ENCODE measurements around the gene TRAPPC3. TPM values are rescaled to one million over a fixed set of nuclear protein-coding genes. Genes with fewer than 3 reads are reported as not detected.

Gene TRAPPC3
- polyA plus RNA-seq, 12 donors = 25.8 to 46.5 (median 38.1) TPM; not detected in 1

DNA sequence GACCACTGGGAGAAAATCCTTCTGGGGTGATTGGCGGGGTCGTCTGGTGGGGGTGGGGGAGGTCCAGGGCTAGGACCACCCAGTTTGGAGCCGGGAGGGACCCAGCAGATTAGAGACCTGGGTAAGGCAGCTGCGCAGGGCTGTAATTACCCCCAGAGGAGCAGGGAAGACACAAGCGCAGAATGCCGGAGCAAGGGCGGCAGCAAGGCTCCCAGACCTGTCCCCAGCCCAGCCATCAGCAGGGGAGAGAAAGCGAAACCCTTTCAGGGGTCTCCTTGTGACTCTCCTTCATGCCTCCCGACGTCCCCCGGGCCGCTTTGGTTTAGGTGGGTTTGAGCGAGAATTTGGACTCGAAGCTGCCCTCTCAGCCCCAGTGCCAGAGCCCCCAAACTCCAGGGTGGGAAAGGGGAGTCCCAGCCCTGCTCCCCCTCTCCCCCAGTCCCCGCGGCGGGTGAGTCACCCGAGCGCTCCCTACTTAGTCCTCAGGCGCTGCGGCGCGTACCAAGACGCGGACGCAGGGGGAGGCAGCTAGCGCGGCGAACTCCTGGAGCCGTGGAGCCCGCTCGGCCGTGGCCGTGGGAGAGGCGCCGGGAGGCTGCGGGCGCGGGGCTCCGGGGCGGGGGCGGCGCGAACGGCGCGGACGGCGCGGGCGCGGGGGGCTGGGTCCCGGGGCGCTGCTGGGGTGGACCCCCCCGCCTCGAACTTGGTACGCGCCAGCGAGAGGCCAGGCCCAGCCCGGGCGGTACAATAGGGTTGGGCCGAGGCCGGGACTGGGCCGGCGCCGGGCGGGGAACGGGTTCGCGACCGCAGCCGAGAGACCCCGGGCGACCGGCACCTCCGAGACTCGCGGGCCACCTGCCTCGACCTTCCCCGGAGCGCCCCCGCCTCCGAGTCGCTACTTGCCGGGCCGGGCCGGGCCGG lies 6.4 kb upstream of the TRAPPC3 start, which contains the start of gene MAP7D1:
Gene MAP7D1 (plus strand): TSS at position 753 of the 921 bp plus-strand sequence. CDS start 258 bp downstream, outside the sequence.
- DNase-seq = peak; percentile 87

- DNase-seq = no peak
These were observed 5.6 kb upstream of the TRAPPC3 start for GRCh38 chr1:36154765-36155407.

DNA sequence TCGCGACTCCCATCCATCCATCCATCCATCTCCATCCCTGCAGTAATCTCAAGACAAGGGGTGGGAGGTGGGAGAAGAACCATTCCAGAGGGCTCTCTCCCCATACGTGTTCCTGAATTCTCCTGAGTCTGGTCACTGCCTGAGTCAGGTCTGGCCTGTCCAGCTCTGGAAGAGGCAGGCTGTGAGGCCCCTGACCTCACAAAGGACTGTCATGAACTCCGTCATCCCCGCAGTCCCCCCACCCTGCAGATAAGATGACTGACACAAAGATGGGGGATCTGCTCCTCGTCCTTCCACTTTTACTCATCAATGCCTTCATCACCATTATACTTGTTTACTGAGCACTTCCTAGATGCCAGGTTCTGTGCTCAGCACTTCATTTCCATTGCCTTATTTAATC lies 5.0 kb upstream of the TRAPPC3 start:
- no peak for DNase-seq

DNA sequence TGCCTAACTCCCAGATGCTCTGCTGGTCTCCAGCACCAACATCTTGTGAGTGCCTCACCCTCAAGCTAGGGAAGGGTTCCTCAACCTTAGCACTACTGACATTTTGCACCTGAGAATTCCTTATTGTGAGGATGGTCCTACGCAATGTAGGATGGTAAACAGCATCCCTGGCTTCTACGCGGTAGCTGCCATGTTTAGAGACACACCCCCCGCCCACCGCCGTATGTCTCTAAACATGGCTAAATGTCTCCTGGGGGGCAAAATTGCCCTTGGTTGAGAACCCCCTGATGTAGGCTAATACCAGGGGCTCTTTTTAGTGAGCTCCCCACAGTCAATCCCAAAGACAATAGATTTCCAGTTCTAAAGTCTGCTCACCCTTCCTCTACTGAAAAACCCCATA lies 4.2 kb upstream of the TRAPPC3 start:
- DNase-seq = no peak

- DNase-seq = no peak
These were observed 2.5 kb upstream of the TRAPPC3 start for GRCh38 chr1:36151845-36152203.

- no peak for DNase-seq
These were observed 2.0 kb upstream of the TRAPPC3 start for GRCh38 chr1:36151134-36151844.

DNA sequence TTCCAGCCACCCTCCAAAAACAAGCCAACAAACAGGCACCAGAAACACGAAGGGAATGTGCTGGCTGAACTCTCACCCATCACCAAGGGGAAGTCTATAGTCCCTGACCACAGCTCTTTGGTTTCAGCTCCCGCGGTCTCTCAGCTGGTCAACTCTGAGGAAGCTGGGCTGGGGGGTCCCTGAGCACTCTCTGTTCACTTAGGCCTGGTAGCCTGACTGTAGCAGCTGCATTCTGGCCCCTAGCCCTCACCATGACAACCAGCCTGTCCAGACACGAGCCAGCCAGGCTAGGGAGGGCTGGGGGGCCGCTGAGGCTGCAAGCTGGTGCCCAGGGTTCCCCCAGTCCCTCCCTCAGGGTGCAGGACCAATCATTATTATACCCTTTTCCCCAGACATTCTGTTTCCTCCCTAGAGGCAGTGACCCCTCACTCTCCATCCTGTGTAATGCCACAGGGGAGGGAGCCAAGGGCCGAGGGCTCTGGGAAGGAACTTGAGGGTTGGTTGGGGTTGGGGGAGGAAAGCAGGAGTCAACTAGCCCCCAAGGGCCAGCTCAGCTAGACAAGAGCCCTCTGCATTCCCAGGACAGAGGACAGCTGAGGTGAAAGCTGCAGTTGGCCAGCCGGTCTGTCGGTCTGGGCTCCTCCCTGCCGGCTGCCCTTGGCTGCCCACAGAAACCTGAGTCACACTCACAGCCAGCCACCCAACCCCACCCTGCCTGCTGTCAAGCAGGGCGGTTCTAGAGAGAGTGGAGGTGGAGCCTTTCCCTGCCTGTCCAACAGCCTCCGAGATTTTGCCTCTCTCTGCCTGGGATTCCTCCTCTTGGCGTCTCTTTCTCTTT lies 1.2 kb upstream of the TRAPPC3 start:
- peak; percentile 81 for DNase-seq

DNA sequence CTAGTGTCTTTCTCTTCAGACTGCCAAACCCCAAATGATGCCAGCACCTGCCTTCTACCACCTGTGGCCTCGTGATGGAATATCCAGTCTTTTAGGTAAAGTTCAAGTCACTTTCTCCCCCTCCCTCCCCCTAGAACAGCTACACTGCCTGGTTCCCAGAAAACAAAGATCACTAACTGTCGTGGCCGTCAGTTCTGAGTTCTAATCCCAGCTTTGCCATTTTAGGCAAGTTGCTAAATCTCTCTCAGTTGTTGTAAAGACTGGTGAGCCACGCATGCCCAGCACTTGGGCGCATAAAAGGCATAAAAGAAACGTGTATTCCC lies 648 bp upstream of the TRAPPC3 start:
- no peak for DNase-seq

DNA sequence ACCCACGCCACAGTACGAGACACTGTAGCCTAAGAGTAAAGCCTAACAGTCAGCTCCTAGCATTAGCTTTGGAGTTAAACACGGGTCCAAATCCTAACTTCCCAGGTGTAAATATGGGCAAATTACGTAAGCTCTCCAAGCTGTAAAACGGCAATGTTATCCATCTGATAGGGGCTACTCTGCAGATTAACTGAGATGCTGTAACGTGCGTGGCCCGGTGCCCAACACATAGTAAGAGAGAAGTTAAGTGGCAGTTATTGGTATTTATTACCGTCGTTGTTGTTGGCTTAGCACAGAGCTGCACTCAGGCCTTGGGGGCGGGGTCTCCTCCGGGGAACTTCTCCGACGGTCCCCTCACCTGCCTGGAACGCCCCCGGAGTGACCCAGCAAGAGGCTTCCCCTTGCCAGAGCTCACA lies 457 bp downstream of the TRAPPC3 start:
- no peak for DNase-seq

DNA sequence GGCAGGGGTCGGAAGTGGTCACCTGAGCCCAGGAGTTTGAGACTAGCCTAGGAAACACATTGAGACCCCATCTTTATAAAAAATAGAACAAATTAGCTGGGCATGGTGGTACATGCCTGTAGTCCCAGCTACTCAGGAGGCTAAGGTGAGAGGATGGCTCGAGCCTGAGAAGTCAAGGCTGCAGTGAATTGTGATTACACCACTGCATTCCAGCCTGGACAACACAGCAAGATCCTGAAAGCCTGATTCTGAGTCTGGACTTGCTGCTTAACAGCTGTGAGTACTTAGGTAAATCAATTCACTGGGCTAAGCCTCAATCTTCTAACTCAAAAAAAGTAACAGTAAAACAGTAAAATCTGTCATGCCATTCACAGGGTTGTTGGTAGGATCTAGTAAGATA lies 4.9 kb downstream of the TRAPPC3 start:
- no peak for DNase-seq

DNA sequence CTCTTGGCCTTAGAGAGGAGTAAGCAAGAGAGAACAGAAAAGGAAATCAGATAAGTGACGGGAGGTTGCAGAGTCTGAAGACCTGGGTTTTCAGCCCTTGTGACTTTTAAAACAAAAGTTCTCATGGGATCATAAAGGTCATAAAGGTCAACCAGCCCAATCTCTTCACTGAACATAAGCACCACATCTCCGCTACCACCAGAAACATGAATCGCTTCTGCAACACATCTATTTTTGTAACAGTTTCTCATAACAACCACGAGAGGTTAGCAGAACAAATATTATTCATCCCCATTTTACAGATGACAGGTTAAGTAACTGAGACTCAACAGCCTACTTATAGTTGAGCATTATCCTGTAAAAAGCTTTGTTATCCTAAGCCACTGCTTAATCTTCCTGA lies 5.9 kb downstream of the TRAPPC3 start:
- DNase-seq = no peak

DNA sequence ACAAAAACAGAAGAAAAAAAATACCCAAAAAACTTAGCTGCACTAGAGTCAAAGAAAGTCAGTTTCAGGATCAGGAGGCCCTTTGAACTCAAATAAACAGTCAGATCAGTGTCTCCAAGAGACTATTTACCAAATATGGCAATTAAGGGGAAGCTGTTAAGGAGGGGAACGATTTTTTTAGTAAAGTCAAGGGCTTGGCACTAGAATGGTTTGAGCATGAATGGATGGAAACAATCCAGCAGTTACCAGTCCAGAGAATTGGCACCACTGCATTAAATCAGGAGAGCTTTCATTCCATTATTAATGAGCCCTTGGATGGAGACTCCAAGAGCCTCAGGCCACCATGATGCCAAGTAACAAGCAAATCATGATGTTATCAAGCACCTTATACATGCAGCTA lies 7.2 kb downstream of the TRAPPC3 start:
- DNase-seq = no peak

DNA sequence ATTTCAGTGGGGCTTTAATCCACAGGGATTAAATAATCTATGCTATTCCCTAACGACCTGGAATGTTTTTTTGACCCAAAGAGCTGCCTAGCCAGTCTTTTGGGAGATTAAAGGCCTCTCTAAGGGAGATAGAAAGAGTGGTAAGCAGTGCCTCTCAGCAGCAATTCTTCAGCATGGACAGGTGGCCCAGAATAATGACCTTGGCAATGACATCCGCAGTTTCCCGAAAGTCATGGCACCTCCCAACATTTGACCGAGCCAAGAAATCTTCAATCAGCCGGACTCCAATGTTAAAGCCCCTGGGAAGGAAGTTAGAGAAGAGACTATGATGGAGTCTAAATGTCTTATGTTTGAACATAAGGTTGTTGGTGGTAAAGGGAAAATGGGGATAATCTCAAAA lies 9.8 kb downstream of the TRAPPC3 start:
- DNase-seq = no peak

- no peak for DNase-seq
These were observed 11.5 kb downstream of the TRAPPC3 start for GRCh38 chr1:36137776-36138175.

DNA sequence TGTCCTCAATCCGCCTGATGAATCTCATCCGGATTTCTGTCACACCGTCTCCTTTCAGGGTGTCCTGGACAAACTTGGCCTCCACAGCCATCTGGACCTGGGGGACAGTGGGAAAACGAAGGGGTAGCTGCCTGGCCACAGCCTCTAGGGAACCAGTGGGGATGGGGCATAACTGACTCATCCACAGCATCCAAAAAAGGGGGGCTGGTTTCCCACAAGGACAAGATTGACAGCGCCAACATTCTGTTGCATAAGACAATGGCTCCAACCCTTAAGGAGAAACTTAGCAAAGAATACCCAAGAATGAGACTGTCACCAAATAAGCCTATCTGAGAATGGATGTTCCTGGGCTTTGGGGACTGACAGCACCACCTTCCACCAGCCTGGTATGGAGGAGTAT lies 12.1 kb downstream of the TRAPPC3 start:
- no peak for DNase-seq

- DNase-seq = no peak
These were observed 12.8 kb downstream of the TRAPPC3 start for GRCh38 chr1:36136535-36136934.

DNA sequence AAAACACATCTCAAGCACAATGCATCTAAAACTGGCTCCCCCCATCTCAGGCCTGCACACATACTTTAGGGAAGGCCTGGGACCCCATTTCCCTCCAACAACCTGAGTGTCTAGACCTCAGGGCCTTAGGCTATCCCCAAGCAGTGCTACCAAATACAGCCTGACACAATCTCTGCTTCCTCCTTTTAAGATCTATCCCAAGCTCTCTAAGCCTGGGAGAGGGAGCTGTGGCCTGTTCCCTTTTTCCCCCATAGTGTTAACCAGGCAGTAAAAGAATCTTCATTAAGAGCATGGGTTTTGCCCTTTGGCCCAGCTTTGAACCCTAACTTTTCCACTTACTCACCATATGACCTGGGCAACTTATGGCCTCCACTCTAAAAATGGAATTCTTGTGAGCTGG lies 13.5 kb downstream of the TRAPPC3 start:
- no peak for DNase-seq

DNA sequence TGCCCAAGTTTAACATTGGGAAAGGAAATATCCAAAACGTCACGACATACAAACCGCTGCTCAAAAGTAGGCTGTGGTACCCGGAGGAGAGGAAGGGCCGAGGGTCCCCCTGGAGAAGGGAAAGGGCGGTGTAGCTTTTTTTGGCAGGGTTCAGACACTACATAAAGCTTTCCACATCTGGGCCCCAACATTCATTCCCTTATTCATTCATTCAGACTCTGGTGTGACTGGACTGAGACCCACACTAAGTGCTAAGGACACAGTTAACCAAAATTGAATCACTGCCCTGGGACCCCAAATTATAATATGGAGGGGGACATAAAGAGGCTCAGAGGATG lies 14.0 kb downstream of the TRAPPC3 start:
- DNase-seq = peak; percentile 44

- peak; percentile 76 for DNase-seq
These were observed 14.6 kb downstream of the TRAPPC3 start for GRCh38 chr1:36134505-36135329.

- DNase-seq = no peak
These were observed 15.3 kb downstream of the TRAPPC3 start for GRCh38 chr1:36134031-36134430.

DNA sequence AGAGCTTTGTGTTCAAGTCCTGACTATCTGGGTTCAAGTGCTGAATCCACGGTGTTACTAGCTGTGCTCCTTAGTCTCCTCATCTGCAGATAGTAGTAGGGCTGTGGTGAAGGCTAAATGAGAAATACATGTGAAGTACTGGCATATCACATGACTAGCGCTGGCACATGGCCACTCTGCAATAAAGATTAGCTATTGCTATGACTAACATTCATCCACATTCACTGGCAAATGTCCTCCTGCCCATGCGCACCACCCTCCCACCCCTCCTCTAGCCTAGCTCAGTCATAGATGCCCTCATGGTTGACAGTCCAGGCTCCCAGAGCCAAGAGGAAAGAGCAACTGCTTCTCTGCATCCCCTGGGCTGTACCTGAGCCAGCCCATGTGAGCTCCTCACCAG lies 15.8 kb downstream of the TRAPPC3 start:
- peak; percentile 59 for DNase-seq

Data from muscle of arm (tissue), 12 donors.